HepG2 (cell line): ENCODE data around the gene DLX1. TPM values are rescaled to one million over a fixed set of nuclear protein-coding genes. Genes with fewer than 3 reads are reported as not detected.

Experiments used
- DZIP1 ChIP-seq: sonication (generic); formaldehyde crosslinking; IDR thresholded peaks from 2 replicates; pipeline ENCODE4 v1.5.0; 2020; ENCODE audit warnings: mild to moderate bottlenecking, missing genetic modification reagents
- GATAD2A ChIP-seq: IDR thresholded peaks from 2 replicates; pipeline ENCODE4 v1.6.1; 2016
- HOXA7 ChIP-seq: sonication (generic); formaldehyde crosslinking; IDR thresholded peaks from 2 replicates; pipeline ENCODE4 v1.8.1; 2022; ENCODE audit warnings: mild to moderate bottlenecking, missing genetic modification reagents, moderate library complexity
- IKZF4 ChIP-seq: sonication (generic); formaldehyde crosslinking; IDR thresholded peaks from 2 replicates; pipeline ENCODE4 v1.5.1; 2020; ENCODE audit warnings: borderline replicate concordance, mild to moderate bottlenecking, low read depth, missing genetic modification reagents; ENCODE audit errors: not compliant biosample characterization
- MZF1 ChIP-seq: sonication (generic); formaldehyde crosslinking; IDR thresholded peaks from 2 replicates; pipeline ENCODE4 v1.8.1; 2023; ENCODE audit warnings: mild to moderate bottlenecking, missing genetic modification reagents, borderline replicate concordance
- NR3C1 ChIP-seq: sonication (generic); formaldehyde crosslinking; IDR thresholded peaks from 2 replicates; pipeline ENCODE4 v1.4.0; 2020; ENCODE audit warnings: missing genetic modification reagents
- POLR2G ChIP-seq: fragments of 200-400 bp; formaldehyde crosslinking; IDR thresholded peaks from 2 replicates; pipeline ENCODE4 v1.6.1; 2018; ENCODE audit warnings: mild to moderate bottlenecking, low read depth, low read length, moderate library complexity
- RFX1 ChIP-seq: fragments of 450-650 bp; IDR thresholded peaks from 2 replicates; pipeline ENCODE4 v1.6.1; 2017
- SCMH1 ChIP-seq: sonication (generic); formaldehyde crosslinking; IDR thresholded peaks from 2 replicates; pipeline ENCODE4 v1.9.0; 2021; ENCODE audit warnings: missing genetic modification reagents, mild to moderate bottlenecking, borderline replicate concordance
- SMARCC2 ChIP-seq: fragments of 450-650 bp; IDR thresholded peaks from 2 replicates; pipeline ENCODE4 v1.6.1; 2017; ENCODE audit warnings: antibody characterized with exemption, mild to moderate bottlenecking
- U2AF2 ChIP-seq: fragments of 200-400 bp; formaldehyde crosslinking; IDR thresholded peaks from 2 replicates; pipeline ENCODE4 v1.6.1; 2017; ENCODE audit warnings: low read depth, mild to moderate bottlenecking, low read length
- ZBTB43 ChIP-seq: sonication (generic); formaldehyde crosslinking; conservative IDR thresholded peaks from 2 replicates; pipeline ENCODE4 v1.4.0; 2020; ENCODE audit warnings: missing genetic modification reagents
- ZFP36L2 ChIP-seq: sonication (generic); formaldehyde crosslinking; IDR thresholded peaks from 2 replicates; pipeline ENCODE4 v1.4.0; 2020; ENCODE audit warnings: missing genetic modification reagents
- ZNF350 ChIP-seq: sonication (generic); formaldehyde crosslinking; IDR thresholded peaks from 2 replicates; pipeline ENCODE4 v1.4.0; 2020; ENCODE audit warnings: mild to moderate bottlenecking, low read depth, missing genetic modification reagents, borderline replicate concordance
- ZNF605 ChIP-seq: sonication (generic); formaldehyde crosslinking; IDR thresholded peaks from 2 replicates; pipeline ENCODE4 v1.8.0; 2022; ENCODE audit warnings: mild to moderate bottlenecking, missing genetic modification reagents
- ZNF672 ChIP-seq: sonication (generic); formaldehyde crosslinking; IDR thresholded peaks from 2 replicates; pipeline ENCODE4 v1.8.1; 2022; ENCODE audit warnings: missing genetic modification reagents
- polyA plus RNA-seq, 8 experiments: library from polyadenylated mRNA; depleted of rRNA in 3 of 8; stranded (reverse) in 7 of 8; unstranded in 1 of 8; fragments of >200 nt; fragmentation: Illumina TruSeq in 4 of 8; extraction: Trizol in 4 of 8; gene quantifications; 2 replicates each; pipeline versions ENCODE4 v1.2.1 to v1.2.3, GENCODE V29; 2011 to 2016; ENCODE audit warnings: low read depth in 4 of 8, missing spikeins in 1 of 8, mixed read lengths in 1 of 8; ENCODE audit not compliant: insufficient read depth in 1 of 8
- total RNA-seq, 5 experiments: library from RNA; depleted of rRNA; stranded (reverse); fragments of >200 nt; fragmentation: Illumina TruSeq; extraction: Trizol; gene quantifications; 2 replicates each; pipeline ENCODE4 v1.2.3, GENCODE V29; 2016; ENCODE audit warnings: low read depth in 1 of 5
- TF ChIP-seq, protein P1 (sequence below): IDR thresholded peaks from 2 replicates; pipeline ENCODE4 v1.4.0; 2020; ENCODE audit warnings: mild to moderate bottlenecking, missing genetic modification reagents
- TF ChIP-seq, protein P2 (sequence below): sonication (generic); formaldehyde crosslinking; conservative IDR thresholded peaks from 2 replicates; pipeline ENCODE4 v1.8.0; 2022; ENCODE audit warnings: missing genetic modification reagents

Gene DLX1
- total and polyA plus RNA-seq, 2 of the 13 experiments (the other 11 are each of a cell fraction or from before 2014, with no cell fraction given): 0.18 to 0.86 TPM

GRCh38 chr2:172085460-172086159 is at the start of gene DLX1 (continued):
- TF ChIP-seq DZIP1: no peak
- peak; percentile 9; the same call in 1 of the 2 replicates for TF ChIP-seq GATAD2A (CRISPR knock-in tag)
- peak; percentile 41 for TF ChIP-seq IKZF4 (CRISPR knock-in tag)
- no peak for TF ChIP-seq ZNF605 (CRISPR knock-in tag)
- no peak for TF ChIP-seq MZF1 (CRISPR knock-in tag)
- no peak for TF ChIP-seq U2AF2
- TF ChIP-seq, protein P1, sequence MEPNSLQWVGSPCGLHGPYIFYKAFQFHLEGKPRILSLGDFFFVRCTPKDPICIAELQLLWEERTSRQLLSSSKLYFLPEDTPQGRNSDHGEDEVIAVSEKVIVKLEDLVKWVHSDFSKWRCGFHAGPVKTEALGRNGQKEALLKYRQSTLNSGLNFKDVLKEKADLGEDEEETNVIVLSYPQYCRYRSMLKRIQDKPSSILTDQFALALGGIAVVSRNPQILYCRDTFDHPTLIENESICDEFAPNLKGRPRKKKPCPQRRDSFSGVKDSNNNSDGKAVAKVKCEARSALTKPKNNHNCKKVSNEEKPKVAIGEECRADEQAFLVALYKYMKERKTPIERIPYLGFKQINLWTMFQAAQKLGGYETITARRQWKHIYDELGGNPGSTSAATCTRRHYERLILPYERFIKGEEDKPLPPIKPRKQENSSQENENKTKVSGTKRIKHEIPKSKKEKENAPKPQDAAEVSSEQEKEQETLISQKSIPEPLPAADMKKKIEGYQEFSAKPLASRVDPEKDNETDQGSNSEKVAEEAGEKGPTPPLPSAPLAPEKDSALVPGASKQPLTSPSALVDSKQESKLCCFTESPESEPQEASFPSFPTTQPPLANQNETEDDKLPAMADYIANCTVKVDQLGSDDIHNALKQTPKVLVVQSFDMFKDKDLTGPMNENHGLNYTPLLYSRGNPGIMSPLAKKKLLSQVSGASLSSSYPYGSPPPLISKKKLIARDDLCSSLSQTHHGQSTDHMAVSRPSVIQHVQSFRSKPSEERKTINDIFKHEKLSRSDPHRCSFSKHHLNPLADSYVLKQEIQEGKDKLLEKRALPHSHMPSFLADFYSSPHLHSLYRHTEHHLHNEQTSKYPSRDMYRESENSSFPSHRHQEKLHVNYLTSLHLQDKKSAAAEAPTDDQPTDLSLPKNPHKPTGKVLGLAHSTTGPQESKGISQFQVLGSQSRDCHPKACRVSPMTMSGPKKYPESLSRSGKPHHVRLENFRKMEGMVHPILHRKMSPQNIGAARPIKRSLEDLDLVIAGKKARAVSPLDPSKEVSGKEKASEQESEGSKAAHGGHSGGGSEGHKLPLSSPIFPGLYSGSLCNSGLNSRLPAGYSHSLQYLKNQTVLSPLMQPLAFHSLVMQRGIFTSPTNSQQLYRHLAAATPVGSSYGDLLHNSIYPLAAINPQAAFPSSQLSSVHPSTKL (CRISPR knock-in tag): no peak
- TF ChIP-seq NR3C1: no peak
- TF ChIP-seq POLR2G: peak; percentile 17
- no peak for TF ChIP-seq SMARCC2
- no peak for TF ChIP-seq HOXA7 (CRISPR knock-in tag)
- TF ChIP-seq ZFP36L2: no peak
- TF ChIP-seq RFX1: no peak
- TF ChIP-seq, protein P2, sequence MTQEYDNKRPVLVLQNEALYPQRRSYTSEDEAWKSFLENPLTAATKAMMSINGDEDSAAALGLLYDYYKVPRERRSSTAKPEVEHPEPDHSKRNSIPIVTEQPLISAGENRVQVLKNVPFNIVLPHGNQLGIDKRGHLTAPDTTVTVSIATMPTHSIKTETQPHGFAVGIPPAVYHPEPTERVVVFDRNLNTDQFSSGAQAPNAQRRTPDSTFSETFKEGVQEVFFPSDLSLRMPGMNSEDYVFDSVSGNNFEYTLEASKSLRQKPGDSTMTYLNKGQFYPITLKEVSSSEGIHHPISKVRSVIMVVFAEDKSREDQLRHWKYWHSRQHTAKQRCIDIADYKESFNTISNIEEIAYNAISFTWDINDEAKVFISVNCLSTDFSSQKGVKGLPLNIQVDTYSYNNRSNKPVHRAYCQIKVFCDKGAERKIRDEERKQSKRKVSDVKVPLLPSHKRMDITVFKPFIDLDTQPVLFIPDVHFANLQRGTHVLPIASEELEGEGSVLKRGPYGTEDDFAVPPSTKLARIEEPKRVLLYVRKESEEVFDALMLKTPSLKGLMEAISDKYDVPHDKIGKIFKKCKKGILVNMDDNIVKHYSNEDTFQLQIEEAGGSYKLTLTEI (CRISPR knock-in tag): no peak
- no peak for TF ChIP-seq ZNF350 (CRISPR knock-in tag)
- 0 out of 2 replicates have a peak, but pooled peaks have one; percentile 23 for TF ChIP-seq ZBTB43 (CRISPR knock-in tag)
- TF ChIP-seq ZNF672 (CRISPR knock-in tag): no peak
- no peak for TF ChIP-seq SCMH1 (CRISPR knock-in tag)
